Liver (tissue), 2 donors: ENCODE data around the gene DEGS1.

Source experiments
- CTCF ChIP-seq: fragments of 150-350 bp; IDR thresholded peaks from 2 replicates; pipeline ENCODE4 v1.5.1; 2017; ENCODE audit warnings: improper control_type of control experiment, low read depth, low read length; ENCODE audit not compliant: missing input control
- REST ChIP-seq: IDR thresholded peaks from 2 replicates; pipeline ENCODE4 v1.6.1; 2016; ENCODE audit warnings: antibody characterized with exemption, mild to moderate bottlenecking
- donor health status: healthy.

GRCh38 chr1:224172229-224172628 is 10.8 kb upstream of the DEGS1 start:
- TF ChIP-seq REST (no peak), CTCF (no peak)
